Progenitor cell of endocrine pancreas (in vitro differentiated cells): Measurements from ENCODE around the gene IGF1R. TPM values are rescaled to one million over a fixed set of nuclear protein-coding genes. Genes with fewer than 3 reads are reported as not detected.

Experiments
- DNase-seq: peaks from one replicate; pipeline ENCODE4 v3.0.0; 2021; ENCODE audit warnings: low spot score; ENCODE audit not compliant: unreplicated experiment
- H3K27ac Mint-ChIP-seq: 2 replicates; pipeline ENCODE4 v1.8.0; 2021; ENCODE audit warnings: mild to moderate bottlenecking, moderate library complexity, mixed read lengths
- H3K27me3 Mint-ChIP-seq: 2 replicates; pipeline ENCODE4 v1.8.0; 2021; ENCODE audit warnings: mixed read lengths
- H3K36me3 Mint-ChIP-seq: 2 replicates; pipeline ENCODE4 v1.8.0; 2022; ENCODE audit warnings: mixed read lengths; ENCODE audit not compliant: insufficient read depth
- H3K4me1 Mint-ChIP-seq: 2 replicates; pipeline ENCODE4 v1.8.0; 2021; ENCODE audit warnings: low read depth, mixed read lengths
- H3K4me3 Mint-ChIP-seq: 2 replicates; pipeline ENCODE4 v1.8.0; 2021; ENCODE audit warnings: low read depth, mild to moderate bottlenecking, moderate library complexity, mixed read lengths
- H3K9me3 Mint-ChIP-seq: 2 replicates; pipeline ENCODE4 v1.8.0; 2021; ENCODE audit warnings: low read depth, mixed read lengths
- CTCF ChIP-seq: fragments of 200-600 bp; sonication (generic); IDR thresholded peaks from one replicate; pipeline ENCODE4 v1.5.0; 2021; ENCODE audit warnings: antibody characterized with exemption, mild to moderate bottlenecking; ENCODE audit not compliant: unreplicated experiment
- total RNA-seq: library from RNA; stranded (reverse); gene quantifications from 2 replicates; pipeline ENCODE4 v1.2.1, GENCODE V29; 2021

The IGF1R gene
- total RNA-seq, 1 donor from 2014 or later, result 106 TPM

GRCh38 chr15:98683831-98684230 is 35.5 kb downstream of the IGF1R start:
- H3K9me3 Mint-ChIP-seq, result no peaks in the 10 kb centered on the region
- no peak for TF ChIP-seq CTCF
- H3K27ac Mint-ChIP-seq, result no peak overlapping the region
- H3K4me3 Mint-ChIP-seq, result no peak overlapping the region
- no peaks in the 10 kb centered on the region for H3K36me3 Mint-ChIP-seq
- no peak for DNase-seq
- no peaks in the 10 kb centered on the region for H3K27me3 Mint-ChIP-seq
- H3K4me1 Mint-ChIP-seq, result peaks cover 33% of the 10 kb centered on the region

GRCh38 chr15:98684436-98684835 is 36.1 kb downstream of the IGF1R start:
- no peaks in the 10 kb centered on the region for H3K36me3 Mint-ChIP-seq
- DNase-seq, result no peak
- no peaks in the 10 kb centered on the region for H3K9me3 Mint-ChIP-seq
- H3K4me1 Mint-ChIP-seq, result peaks cover 33% of the 10 kb centered on the region
- H3K27ac Mint-ChIP-seq, result no peak overlapping the region
- no peaks in the 10 kb centered on the region for H3K27me3 Mint-ChIP-seq
- H3K4me3 Mint-ChIP-seq, result no peak overlapping the region
- TF ChIP-seq CTCF, result no peak

- H3K36me3 Mint-ChIP-seq, result no peaks in the 10 kb centered on the region
Measured at GRCh38 chr15:98684995-98685525, 36.7 kb downstream of the IGF1R start.

GRCh38 chr15:98686983-98687382 is 38.6 kb downstream of the IGF1R start:
- no peaks in the 10 kb centered on the region for H3K9me3 Mint-ChIP-seq
- H3K36me3 Mint-ChIP-seq, result no peaks in the 10 kb centered on the region
- TF ChIP-seq CTCF, result no peak
- H3K27ac Mint-ChIP-seq, result no peak overlapping the region
- H3K4me3 Mint-ChIP-seq, result no peak overlapping the region
- H3K4me1 Mint-ChIP-seq, result peaks cover 25% of the 10 kb centered on the region
- no peak for DNase-seq
- H3K27me3 Mint-ChIP-seq, result no peaks in the 10 kb centered on the region

More at GRCh38 chr15:98684995-98685525, 36.7 kb downstream of the IGF1R start:
- Mint-ChIP-seq H3K9me3 (no peaks in the 10 kb centered on the region), H3K4me1 (peaks cover 33% of the 10 kb centered on the region), H3K4me3 (no peak overlapping the region), H3K27ac (no peak overlapping the region), H3K27me3 (no peaks in the 10 kb centered on the region)
- TF ChIP-seq CTCF, result no peak
- no peak for DNase-seq

GRCh38 chr15:98689431-98689861 is 41.1 kb downstream of the IGF1R start:
- Mint-ChIP-seq H3K4me3 (no peak overlapping the region), H3K9me3 (no peaks in the 10 kb centered on the region), H3K27me3 (no peaks in the 10 kb centered on the region), H3K4me1 (peaks cover 22% of the 10 kb centered on the region), H3K36me3 (no peaks in the 10 kb centered on the region), H3K27ac (peak overlapping the region; percentile 41)
- TF ChIP-seq CTCF, result no peak
- no peak for DNase-seq
